Neuronal stem cell (in vitro differentiated cells): ENCODE data around the gene HOXB4.

Experiments used
- DNase-seq: peaks from one replicate; pipeline ENCODE4 v3.0.0-alpha.2; 2013; ENCODE audit warnings: low spot score
- H2AFZ ChIP-seq: one replicate; pipeline ENCODE4 v1.6.1; 2013; ENCODE audit warnings: mild to moderate bottlenecking, low read length, inconsistent platforms
- H2AK5ac ChIP-seq: 2 replicates; pipeline ENCODE4 v1.6.1; 2013; ENCODE audit warnings: low read depth, mild to moderate bottlenecking, inconsistent platforms, low read length, moderate library complexity, mixed read lengths
- H2BK120ac ChIP-seq: 2 replicates; pipeline ENCODE4 v1.6.1; 2013; ENCODE audit warnings: low read depth, mild to moderate bottlenecking, inconsistent platforms, low read length, moderate library complexity, mixed read lengths
- H2BK12ac ChIP-seq: one replicate; pipeline ENCODE4 v1.6.1; 2013; ENCODE audit warnings: low read length, inconsistent platforms
- H2BK15ac ChIP-seq: 2 replicates; pipeline ENCODE4 v1.6.1; 2013; ENCODE audit warnings: mild to moderate bottlenecking, low read length, inconsistent platforms, mixed read lengths
- H2BK5ac ChIP-seq: one replicate; pipeline ENCODE4 v1.6.1; 2013; ENCODE audit warnings: inconsistent platforms, mild to moderate bottlenecking, low read length, moderate library complexity
- H3K14ac ChIP-seq: one replicate; pipeline ENCODE4 v1.6.1; 2013; ENCODE audit warnings: low read length, inconsistent platforms
- H3K18ac ChIP-seq: 2 replicates; pipeline ENCODE4 v1.6.1; 2013; ENCODE audit warnings: low read length, inconsistent platforms
- H3K23ac ChIP-seq: 2 replicates; pipeline ENCODE4 v1.6.1; 2013; ENCODE audit warnings: low read depth, mild to moderate bottlenecking, mixed read lengths, low read length, inconsistent platforms; ENCODE audit not compliant: poor library complexity
- H3K27ac ChIP-seq: replicated peaks from 3 replicates; pipeline ENCODE4 v1.5.1; 2013; ENCODE audit warnings: low read length, inconsistent platforms
- H3K27me3 ChIP-seq, 3 experiments: 2 replicates each; pipeline ENCODE4 v1.6.1; 2013; ENCODE audit warnings: low read length in 3 of 3, mild to moderate bottlenecking in 2 of 3, inconsistent platforms in 1 of 3, low read depth in 1 of 3, mixed read lengths in 1 of 3, moderate library complexity in 1 of 3; ENCODE audit not compliant: control insufficient read depth in 3 of 3, insufficient read depth in 3 of 3
- H3K36me3 ChIP-seq, 2 donors: replicated peaks in 1 of 2; 2 replicates each; pipeline ENCODE4 v1.6.1; 2013; ENCODE audit warnings: low read length in 2 of 2; ENCODE audit not compliant: control insufficient read depth in 2 of 2, insufficient read depth in 2 of 2
- H3K4ac ChIP-seq: 2 replicates; pipeline ENCODE4 v1.6.1; 2013; ENCODE audit warnings: inconsistent platforms, mild to moderate bottlenecking, low read length, moderate library complexity
- H3K4me1 ChIP-seq, 2 donors: 1 replicate in 1 of 2; 2 replicates in 1 of 2; pipeline ENCODE4 v1.6.1; 2013; ENCODE audit warnings: low read length in 2 of 2, low read depth in 1 of 2; ENCODE audit not compliant: control insufficient read depth in 2 of 2, insufficient read depth in 1 of 2
- H3K4me2 ChIP-seq: one replicate; pipeline ENCODE4 v1.6.1; 2013; ENCODE audit warnings: mild to moderate bottlenecking, low read length, inconsistent platforms; ENCODE audit not compliant: insufficient read depth, poor library complexity, severe bottlenecking
- H3K4me3 ChIP-seq, 2 donors: 2 replicates each; pipeline ENCODE4 v1.5.1; 2013; ENCODE audit warnings: low read length in 2 of 2, mild to moderate bottlenecking in 2 of 2, inconsistent platforms in 1 of 2, moderate library complexity in 1 of 2
- H3K79me1 ChIP-seq: one replicate; pipeline ENCODE4 v1.6.1; 2013; ENCODE audit warnings: low read depth, mild to moderate bottlenecking, inconsistent platforms, low read length, moderate library complexity
- H3K9ac ChIP-seq: one replicate; pipeline ENCODE4 v1.6.1; 2013; ENCODE audit warnings: mild to moderate bottlenecking, low read depth, low read length, inconsistent platforms; ENCODE audit not compliant: poor library complexity
- H3K9me3 ChIP-seq, 2 donors: replicated peaks in 1 of 2; 2 replicates each; pipeline versions ENCODE3 to v1.6.1; 2013; ENCODE audit warnings: low read length in 2 of 2, mild to moderate bottlenecking in 2 of 2, inconsistent platforms in 1 of 2, low read depth in 1 of 2, mixed read lengths in 1 of 2, moderate library complexity in 1 of 2; ENCODE audit not compliant: control insufficient read depth in 2 of 2, insufficient read depth in 1 of 2
- H4K8ac ChIP-seq: one replicate; pipeline ENCODE4 v1.6.1; 2013; ENCODE audit warnings: low read depth, mild to moderate bottlenecking, inconsistent platforms, low read length, moderate library complexity
- H4K91ac ChIP-seq: one replicate; pipeline ENCODE4 v1.6.1; 2013; ENCODE audit warnings: low read length, low read depth, mild to moderate bottlenecking, inconsistent platforms; ENCODE audit not compliant: poor library complexity
- WGBS, 2 donors: extraction: QIAGEN DNeasy Blood & Tissue Kit; methylation state at CpG; one replicate each; pipeline ENCODE4 v1.1.7; 2013; ENCODE audit warnings: missing lambda C conversion rate in 2 of 2, mixed read lengths in 1 of 2; ENCODE audit not compliant: insufficient read length in 2 of 2, insufficient replicate concordance in 1 of 2; ENCODE audit errors: extremely low coverage in 2 of 2; 5-methylcytosine and 5-hydroxymethylcytosine counted together

Gene HOXB4

GRCh38 chr17:48558831-48559121 lies 19.4 kb downstream of the HOXB4 start:
- H2AFZ ChIP-seq, result no peak overlapping the region
- H3K23ac ChIP-seq, result no peak overlapping the region
- no peak overlapping the region for H2BK120ac ChIP-seq
- no peak overlapping the region for H2BK5ac ChIP-seq
- H3K9ac ChIP-seq, result no peak overlapping the region
- H3K14ac ChIP-seq, result no peak overlapping the region
- H3K4ac ChIP-seq, result no peak overlapping the region
- no peaks in the 10 kb centered on the region for H3K9me3 ChIP-seq
- H3K27me3 ChIP-seq, result peaks cover 69 to 99% (median 98%) of the 10 kb centered on the region in 3 experiments
- H2BK12ac ChIP-seq, result no peak overlapping the region
- no peak overlapping the region for H4K91ac ChIP-seq
- H4K8ac ChIP-seq, result no peak overlapping the region
- no peak overlapping the region for H3K18ac ChIP-seq
- H3K79me1 ChIP-seq, result peaks cover 2% of the 10 kb centered on the region
- H3K27ac ChIP-seq, result no peak overlapping the region
- no CpG with 5 or more reads among the region's 2 CpGs for WGBS, 2 donors
- no peaks in the 10 kb centered on the region for H3K36me3 ChIP-seq
- DNase-seq, result no peak
- no peak overlapping the region for H2BK15ac ChIP-seq
- no peaks in the 10 kb centered on the region for H3K4me1 ChIP-seq
- H3K4me3 ChIP-seq, result no peak overlapping the region
- H3K4me2 ChIP-seq, result no peak overlapping the region
- no peak overlapping the region for H2AK5ac ChIP-seq

DNA sequence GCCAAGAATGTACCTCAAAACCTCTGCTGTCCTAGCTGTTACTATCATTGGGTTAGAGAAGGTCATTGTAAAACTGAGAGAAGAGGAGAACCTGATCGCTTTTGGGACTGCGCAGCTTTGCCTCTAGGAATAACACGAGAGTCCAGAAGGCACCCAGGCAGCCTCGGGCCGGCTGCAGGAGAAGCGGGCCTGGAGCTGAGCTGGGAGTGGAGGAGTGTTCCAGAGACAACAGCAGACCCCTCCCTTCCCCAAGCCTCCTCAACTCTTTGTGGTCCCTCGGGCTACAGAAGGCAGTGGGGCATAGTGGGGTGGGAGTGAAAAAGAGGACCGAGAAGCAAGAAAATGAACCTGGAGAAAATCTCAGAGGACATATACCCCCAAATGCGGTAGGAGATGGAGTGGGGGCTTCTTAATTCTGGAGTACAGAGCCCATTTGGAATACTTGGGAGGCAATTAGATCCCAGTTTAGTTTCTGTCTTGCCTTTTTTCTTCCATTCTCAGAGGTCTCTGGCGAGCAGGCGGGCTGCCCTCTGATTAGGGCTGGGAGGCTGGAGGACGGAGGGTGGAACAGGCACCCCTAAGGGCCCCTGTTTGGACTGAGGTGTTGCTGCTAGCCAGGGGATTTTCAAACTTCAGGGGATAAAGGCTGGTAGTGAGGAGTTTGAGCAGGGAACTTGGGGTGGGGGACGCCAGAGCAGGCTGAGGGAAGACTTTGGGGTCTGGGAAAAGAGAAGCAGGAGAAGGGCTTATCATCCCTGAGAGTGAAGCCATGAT lies 19.9 kb downstream of the HOXB4 start:
- no peak overlapping the region for H2AFZ ChIP-seq
- H3K27me3 ChIP-seq, result peaks cover 65 to 98% (median 97%) of the 10 kb centered on the region in 3 experiments
- no peak overlapping the region for H3K14ac ChIP-seq
- no peak overlapping the region for H3K9ac ChIP-seq
- WGBS, 2 donors, result no CpG with 5 or more reads among the region's 13 CpGs
- H2AK5ac ChIP-seq, result no peak overlapping the region
- H3K9me3 ChIP-seq, result no peaks in the 10 kb centered on the region
- H4K8ac ChIP-seq, result no peak overlapping the region
- H3K4ac ChIP-seq, result no peak overlapping the region
- DNase-seq, result no peak
- H3K4me3 ChIP-seq, result no peak overlapping the region
- no peak overlapping the region for H3K4me2 ChIP-seq
- H3K4me1 ChIP-seq, result no peaks in the 10 kb centered on the region
- no peaks in the 10 kb centered on the region for H3K36me3 ChIP-seq
- no peak overlapping the region for H4K91ac ChIP-seq
- H3K23ac ChIP-seq, result no peak overlapping the region
- H3K79me1 ChIP-seq, result peaks cover 2% of the 10 kb centered on the region
- H2BK15ac ChIP-seq, result no peak overlapping the region
- H2BK120ac ChIP-seq, result no peak overlapping the region
- no peak overlapping the region for H2BK12ac ChIP-seq
- H3K18ac ChIP-seq, result no peak overlapping the region
- no peak overlapping the region for H3K27ac ChIP-seq
- H2BK5ac ChIP-seq, result no peak overlapping the region

GRCh38 chr17:48556576-48557401 lies 21.4 kb downstream of the HOXB4 start:
- Histone ChIP-seq H3K4ac (no peak overlapping the region), H2BK120ac (no peak overlapping the region), H2BK5ac (no peak overlapping the region), H2BK12ac (no peak overlapping the region), H4K8ac (no peak overlapping the region), H3K4me3 (no peak overlapping the region), H3K27ac (no peak overlapping the region), H3K36me3 (no peaks in the 10 kb centered on the region), H3K14ac (no peak overlapping the region), H3K4me2 (no peak overlapping the region), H3K9me3 (peaks cover 0 to 2% of the 10 kb centered on the region in 2 donors), H3K23ac (no peak overlapping the region), H2AFZ (no peak overlapping the region), H4K91ac (no peak overlapping the region), H2AK5ac (no peak overlapping the region), H3K27me3 (peaks cover 67 to 97% (median 97%) of the 10 kb centered on the region in 3 experiments), H3K18ac (no peak overlapping the region), H3K79me1 (peaks cover 2% of the 10 kb centered on the region), H3K9ac (no peak overlapping the region), H3K4me1 (no peaks in the 10 kb centered on the region), H2BK15ac (no peak overlapping the region)
- no CpG with 5 or more reads among the region's 7 CpGs for WGBS, 2 donors
- no peak for DNase-seq

- Histone ChIP-seq H2BK12ac (no peak overlapping the region), H4K8ac (no peak overlapping the region), H3K27me3 (peaks cover 65 to 97% (median 96%) of the 10 kb centered on the region in 3 experiments), H3K9me3 (peaks cover 0 to 2% of the 10 kb centered on the region in 2 donors), H2BK5ac (no peak overlapping the region), H3K36me3 (no peaks in the 10 kb centered on the region), H3K4ac (no peak overlapping the region), H3K79me1 (peaks cover 2% of the 10 kb centered on the region), H2AK5ac (no peak overlapping the region), H3K18ac (no peak overlapping the region), H3K4me1 (no peaks in the 10 kb centered on the region), H3K14ac (no peak overlapping the region), H3K9ac (no peak overlapping the region), H2BK120ac (no peak overlapping the region), H3K4me2 (no peak overlapping the region), H3K4me3 (no peak overlapping the region), H2AFZ (no peak overlapping the region), H2BK15ac (no peak overlapping the region), H4K91ac (no peak overlapping the region), H3K23ac (no peak overlapping the region), H3K27ac (no peak overlapping the region)
- DNase-seq, result no peak
- WGBS, 2 donors, result no CpG with 5 or more reads among the region's 5 CpGs
Observed at GRCh38 chr17:48556229-48556575, 21.9 kb downstream of the HOXB4 start.
